GM18499 (cell line): ENCODE data around the gene SMAD4.
"Not testable (repeated sequence)": the region's sequence is repeated elsewhere in the genome, so short reads cannot be mapped to it uniquely, and the experiment has no call there.

ENCODE experiments used
- ATAC-seq: cut with Tn5 transposase; IDR thresholded peaks from one replicate; pipeline ENCODE4 v1.9.1; 2021; ENCODE audit warnings: moderate number of reproducible peaks; ENCODE audit not compliant: insufficient read depth, unreplicated experiment

Gene SMAD4

GRCh38 chr18:51107598-51108305 is 77.7 kb downstream of the SMAD4 start:
- no peak for ATAC-seq

- no peak for ATAC-seq
Observed at GRCh38 chr18:51108330-51108729, 78.3 kb downstream of the SMAD4 start.

- ATAC-seq = no peak
Observed at GRCh38 chr18:51110073-51110797, 80.2 kb downstream of the SMAD4 start.

GRCh38 chr18:51111633-51112355 is 81.8 kb downstream of the SMAD4 start:
- not testable (repeated sequence) for ATAC-seq

GRCh38 chr18:51116996-51117395 is 87.0 kb downstream of the SMAD4 start:
- not testable (repeated sequence) for ATAC-seq

- not testable (repeated sequence) for ATAC-seq
Observed at GRCh38 chr18:51119561-51119960, 89.5 kb downstream of the SMAD4 start.

- not testable (repeated sequence) for ATAC-seq
Observed at GRCh38 chr18:51119976-51120375, 90.0 kb downstream of the SMAD4 start.

- ATAC-seq = no peak
Observed at GRCh38 chr18:51120809-51121596, 91.0 kb downstream of the SMAD4 start.

- ATAC-seq = no peak
Observed at GRCh38 chr18:51121597-51121857, 91.5 kb downstream of the SMAD4 start.

GRCh38 chr18:51122266-51123045 is 92.4 kb downstream of the SMAD4 start:
- ATAC-seq = no peak

GRCh38 chr18:51123046-51123395 is 93.0 kb downstream of the SMAD4 start:
- ATAC-seq = no peak

- ATAC-seq = no peak
Observed at GRCh38 chr18:51123481-51123880, 93.5 kb downstream of the SMAD4 start.

GRCh38 chr18:51123936-51124486 is 94.0 kb downstream of the SMAD4 start:
- ATAC-seq = no peak

- no peak for ATAC-seq
Observed at GRCh38 chr18:51125976-51126375, 96.0 kb downstream of the SMAD4 start.

- no peak for ATAC-seq
Observed at GRCh38 chr18:51127664-51128063, 97.7 kb downstream of the SMAD4 start.

- no peak for ATAC-seq
Observed at GRCh38 chr18:51128533-51128932, 98.5 kb downstream of the SMAD4 start.

- ATAC-seq = no peak
Observed at GRCh38 chr18:51132256-51132935, 102.4 kb downstream of the SMAD4 start.

- no peak for ATAC-seq
Observed at GRCh38 chr18:51133580-51134160, 103.7 kb downstream of the SMAD4 start.
